Mammary epithelial cell (primary cell): ENCODE results near the gene CALR3.
A peak's percentile ranks its signal among the peaks of the same experiment; 100 is the strongest.

Experiments
- CTCF ChIP-seq, 2 donors: IDR thresholded peaks in 1 of 2; conservative IDR thresholded peaks in 1 of 2; 2 replicates each; pipeline ENCODE4 v1.5.1; 2011 to 2012; ENCODE audit warnings: inconsistent platforms in 2 of 2, low read length in 2 of 2, mild to moderate bottlenecking in 2 of 2, control low read depth in 1 of 2, low read depth in 1 of 2; ENCODE audit not compliant: insufficient read depth in 1 of 2; ENCODE audit errors: extremely low read depth in 1 of 2
- EZH2 ChIP-seq: IDR thresholded peaks from 2 replicates; pipeline ENCODE4 v1.6.1; 2012; ENCODE audit warnings: low read length, inconsistent platforms, borderline replicate concordance

DNA sequence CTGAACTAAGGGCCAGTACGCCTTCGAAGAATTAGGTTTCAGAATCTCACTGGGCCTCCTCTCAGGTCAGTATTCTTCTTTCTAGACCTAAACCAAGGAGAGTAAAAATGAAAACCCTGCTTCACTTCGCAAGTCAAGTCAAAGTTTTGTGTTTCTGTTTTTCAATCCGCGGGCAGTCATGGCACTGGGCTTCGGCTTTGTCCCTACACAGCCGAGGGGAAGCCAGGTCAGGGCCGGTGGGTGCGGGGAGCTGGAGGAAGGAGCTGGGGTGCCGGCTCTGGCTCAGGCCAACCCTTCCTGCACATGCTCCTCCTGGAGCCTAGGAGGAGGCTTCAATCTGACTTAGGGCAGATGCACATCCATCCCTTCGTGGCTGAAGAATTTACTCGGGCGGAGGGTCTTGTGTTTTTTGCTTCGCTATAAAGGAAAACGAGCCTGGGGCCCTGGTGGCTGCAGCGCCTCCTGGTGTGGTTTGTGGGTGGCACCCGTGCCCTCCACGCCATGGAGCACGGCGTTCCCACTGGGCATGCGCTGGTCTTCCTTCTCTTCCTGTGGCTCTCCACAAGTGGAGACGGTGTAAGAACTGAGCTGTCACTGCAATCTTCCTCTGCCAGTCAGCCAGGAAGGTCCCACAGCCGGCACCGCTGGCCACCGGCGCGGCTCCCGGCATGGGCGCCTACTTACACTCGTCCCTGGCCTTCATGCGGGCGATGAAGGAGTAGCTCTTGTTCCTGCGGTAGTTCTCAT, 22.7 kb upstream of the CALR3 start:
- TF ChIP-seq CTCF (conservative IDR thresholded peaks at IDR 0.05 in 1 of 2, IDR thresholded peaks at IDR 0.05 in 1 of 2; ENCODE audit: extremely low read depth in 1 of 2, insufficient read depth in 1 of 2, low read depth in 1 of 2, low read length in 2 of 2): peak in 1 of 2 donors; percentile 15
- no peak for TF ChIP-seq EZH2
